ENCODE data around the gene LSAMP.

GRCh38 chr3:115859002-115859807 lies 586.1 kb downstream of the LSAMP start:
- TF ChIP-seq CTCF (IDR thresholded peaks at IDR 0.05; ENCODE audit: insufficient read depth, low read depth, low read length) (no peak), EZH2 (IDR thresholded peaks at IDR 0.05; ENCODE audit: insufficient read depth, low read length) (no peak)

All from astrocyte (in vitro differentiated cells and primary cell).